HEK293T (cell line): ENCODE measurements around the gene CTAGE4.
"Not testable (repeated sequence)": the region's sequence is repeated elsewhere in the genome, so short reads cannot be mapped to it uniquely, and the experiment has no call there.

ENCODE experiments used
- ARNT ChIP-seq: fragments of 450-650 bp; IDR thresholded peaks from 2 replicates; pipeline ENCODE4 v1.6.1; 2017; ENCODE audit warnings: mild to moderate bottlenecking
- BHLHE40 ChIP-seq: fragments of 450-650 bp; IDR thresholded peaks from 2 replicates; pipeline ENCODE4 v1.6.1; 2016; ENCODE audit warnings: mild to moderate bottlenecking, moderate library complexity, borderline replicate concordance
- ELF4 ChIP-seq: fragments of 450-650 bp; IDR thresholded peaks from 2 replicates; pipeline ENCODE4 v1.6.1; 2017; ENCODE audit warnings: antibody characterized with exemption
- FOXA1 ChIP-seq: fragments of 450-650 bp; IDR thresholded peaks from 2 replicates; pipeline ENCODE4 v1.6.1; 2016; ENCODE audit warnings: mild to moderate bottlenecking
- FOXM1 ChIP-seq: fragments of 450-650 bp; IDR thresholded peaks from 2 replicates; pipeline ENCODE4 v1.6.1; 2017; ENCODE audit warnings: mild to moderate bottlenecking, borderline replicate concordance
- HDGF ChIP-seq: fragments of 450-650 bp; IDR thresholded peaks from 2 replicates; pipeline ENCODE4 v1.6.1; 2017; ENCODE audit warnings: antibody characterized with exemption, borderline replicate concordance
- NFRKB ChIP-seq: fragments of 450-650 bp; IDR thresholded peaks from 2 replicates; pipeline ENCODE4 v1.6.1; 2016; ENCODE audit warnings: mild to moderate bottlenecking, moderate library complexity
- SP1 ChIP-seq: fragments of 450-650 bp; IDR thresholded peaks from 2 replicates; pipeline ENCODE4 v1.6.1; 2017
- SUZ12 ChIP-seq: fragments of 450-650 bp; IDR thresholded peaks from 2 replicates; pipeline ENCODE4 v1.6.1; 2016; ENCODE audit warnings: mild to moderate bottlenecking
- ZNF384 ChIP-seq: fragments of 450-650 bp; IDR thresholded peaks from 2 replicates; pipeline ENCODE4 v1.6.1; 2016

DNA sequence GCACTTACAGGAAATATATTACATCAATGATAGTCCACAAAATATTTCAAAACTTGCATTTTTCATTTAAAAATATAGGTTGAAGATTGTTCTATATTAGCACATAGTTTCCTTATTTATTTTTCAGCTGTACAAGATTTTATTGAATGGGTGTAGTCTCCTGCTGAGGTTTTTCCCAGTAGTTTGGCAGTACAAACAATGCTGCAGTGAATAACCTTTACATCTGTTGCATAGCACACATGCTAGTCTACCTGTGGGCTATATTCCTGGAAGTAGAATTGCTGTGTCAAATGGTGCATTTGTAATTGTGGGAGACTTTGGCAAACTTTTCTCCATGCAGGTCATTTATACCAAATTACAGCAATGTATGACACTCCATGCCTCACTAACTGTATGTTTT lies 37.3 kb downstream of the CTAGE4 start:
- TF ChIP-seq ARNT, SP1, FOXA1, HDGF, FOXM1, ELF4, NFRKB, ZNF384, SUZ12, BHLHE40: not testable (repeated sequence)
